LNCaP clone FGC (cell line): Measurements from ENCODE around the gene NRL.

Source experiments
- DNase-seq: peaks from one replicate; pipeline ENCODE4 v3.0.0-alpha.2; 2011; ENCODE audit warnings: low read depth
- H3K4me3 ChIP-seq: 2 replicates; pipeline ENCODE4 v1.5.1; 2011; ENCODE audit warnings: mild to moderate bottlenecking, low read depth, low read length, control low read depth
- TF ChIP-seq, protein P1 (sequence below): IDR thresholded peaks from 2 replicates; pipeline ENCODE4 v1.5.1; 2012; ENCODE audit warnings: mild to moderate bottlenecking; ENCODE audit not compliant: control insufficient read depth, insufficient read depth; ENCODE audit errors: extremely low read depth

The NRL gene

DNA sequence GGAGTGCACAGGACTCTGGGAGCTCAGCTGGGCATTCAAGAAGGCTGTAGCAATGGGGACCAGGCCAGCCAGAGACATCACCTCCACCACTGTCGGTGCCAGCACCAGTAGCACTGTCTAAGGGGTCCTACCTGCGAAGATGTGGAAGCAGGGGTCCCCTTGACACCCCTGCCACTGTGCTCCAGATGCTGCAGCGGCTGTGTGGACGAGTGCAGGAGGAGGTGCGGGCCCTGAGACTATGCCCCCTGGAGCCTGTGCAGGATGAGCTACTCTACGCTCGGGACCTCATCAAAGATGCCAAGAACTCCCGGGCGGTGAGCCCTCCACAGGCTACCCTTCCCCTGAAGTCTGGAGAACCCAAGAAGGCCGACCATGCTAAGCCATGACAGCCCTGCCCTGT lies 54.3 kb downstream of the NRL start:
- no peak overlapping the region for H3K4me3 ChIP-seq
- TF ChIP-seq, protein P1, sequence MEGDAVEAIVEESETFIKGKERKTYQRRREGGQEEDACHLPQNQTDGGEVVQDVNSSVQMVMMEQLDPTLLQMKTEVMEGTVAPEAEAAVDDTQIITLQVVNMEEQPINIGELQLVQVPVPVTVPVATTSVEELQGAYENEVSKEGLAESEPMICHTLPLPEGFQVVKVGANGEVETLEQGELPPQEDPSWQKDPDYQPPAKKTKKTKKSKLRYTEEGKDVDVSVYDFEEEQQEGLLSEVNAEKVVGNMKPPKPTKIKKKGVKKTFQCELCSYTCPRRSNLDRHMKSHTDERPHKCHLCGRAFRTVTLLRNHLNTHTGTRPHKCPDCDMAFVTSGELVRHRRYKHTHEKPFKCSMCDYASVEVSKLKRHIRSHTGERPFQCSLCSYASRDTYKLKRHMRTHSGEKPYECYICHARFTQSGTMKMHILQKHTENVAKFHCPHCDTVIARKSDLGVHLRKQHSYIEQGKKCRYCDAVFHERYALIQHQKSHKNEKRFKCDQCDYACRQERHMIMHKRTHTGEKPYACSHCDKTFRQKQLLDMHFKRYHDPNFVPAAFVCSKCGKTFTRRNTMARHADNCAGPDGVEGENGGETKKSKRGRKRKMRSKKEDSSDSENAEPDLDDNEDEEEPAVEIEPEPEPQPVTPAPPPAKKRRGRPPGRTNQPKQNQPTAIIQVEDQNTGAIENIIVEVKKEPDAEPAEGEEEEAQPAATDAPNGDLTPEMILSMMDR: no peak
- DNase-seq: no peak

- TF ChIP-seq, protein P1: no peak
- no peak for DNase-seq
- no peak overlapping the region for H3K4me3 ChIP-seq
Observed at GRCh38 chr14:24059841-24060388, 54.8 kb downstream of the NRL start.

- TF ChIP-seq, protein P1: no peak
Observed at GRCh38 chr14:24058951-24059475, 55.7 kb downstream of the NRL start.

GRCh38 chr14:24058260-24058950 lies 56.3 kb downstream of the NRL start:
- DNase-seq: peak; percentile 28
- no peak overlapping the region for H3K4me3 ChIP-seq
- TF ChIP-seq, protein P1: peak; percentile 80

More at GRCh38 chr14:24058951-24059475, 55.7 kb downstream of the NRL start:
- DNase-seq: no peak
- no peak overlapping the region for H3K4me3 ChIP-seq

- H3K4me3 ChIP-seq: no peak overlapping the region
- no peak for DNase-seq
- TF ChIP-seq, protein P1: no peak
Observed at GRCh38 chr14:24057867-24058259, 56.9 kb downstream of the NRL start.

GRCh38 chr14:24057271-24057670 lies 57.5 kb downstream of the NRL start:
- no peak overlapping the region for H3K4me3 ChIP-seq
- TF ChIP-seq, protein P1: no peak
- no peak for DNase-seq
